CD4-positive, alpha-beta T cell treated with Interleukin-1 beta for 1 hour (primary cell): ENCODE measurements around the gene RAB17.

ENCODE experiments used
- DNase-seq, 2 donors: peaks; one replicate each; pipeline ENCODE4 v3.0.0-alpha.2; 2020 to 2022

RAB17 gene

GRCh38 chr2:237556773-237557632, 33.5 kb downstream of the RAB17 start:
- no peak for DNase-seq

DNA sequence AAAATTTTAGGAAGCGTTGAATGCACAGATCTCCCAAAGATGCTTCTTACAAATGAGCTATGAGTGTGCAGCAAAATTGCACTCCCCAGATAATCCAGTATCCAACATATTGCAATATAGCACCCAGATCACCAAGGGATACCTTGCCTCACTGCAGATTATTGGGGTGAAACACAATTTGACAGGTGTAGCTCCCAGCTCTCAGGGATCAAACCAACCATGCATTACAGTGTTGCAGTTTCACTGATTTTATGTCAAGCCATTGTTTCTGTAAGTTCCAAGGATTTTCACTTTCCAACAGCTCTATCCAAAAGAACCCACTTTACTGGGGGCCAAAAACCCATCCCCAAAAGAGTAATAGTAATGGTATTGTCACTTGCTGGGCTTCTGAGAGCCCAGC, 35.0 kb downstream of the RAB17 start:
- no peak for DNase-seq

DNA sequence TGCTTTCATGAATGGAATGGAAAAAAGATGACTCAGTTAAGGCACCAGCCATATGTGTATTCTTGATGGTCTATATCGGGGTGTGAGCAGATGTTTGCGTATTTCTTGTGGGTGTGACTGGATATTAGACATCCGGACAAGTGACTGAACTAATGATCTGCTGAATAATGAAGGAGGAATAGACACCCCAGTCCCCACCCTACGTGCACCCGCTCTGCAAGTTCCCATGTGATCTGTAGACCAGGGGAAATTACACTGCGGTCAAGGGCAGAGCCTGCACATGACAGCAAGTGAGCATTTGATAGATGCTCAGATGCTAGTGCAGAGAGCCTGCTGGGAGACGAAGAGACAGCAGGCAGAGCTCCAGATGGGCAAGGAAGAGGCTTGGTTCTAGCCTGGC, 36.6 kb downstream of the RAB17 start:
- DNase-seq, result no peak

- DNase-seq, result no peak
These were observed 37.6 kb downstream of the RAB17 start for GRCh38 chr2:237552908-237553307.

DNA sequence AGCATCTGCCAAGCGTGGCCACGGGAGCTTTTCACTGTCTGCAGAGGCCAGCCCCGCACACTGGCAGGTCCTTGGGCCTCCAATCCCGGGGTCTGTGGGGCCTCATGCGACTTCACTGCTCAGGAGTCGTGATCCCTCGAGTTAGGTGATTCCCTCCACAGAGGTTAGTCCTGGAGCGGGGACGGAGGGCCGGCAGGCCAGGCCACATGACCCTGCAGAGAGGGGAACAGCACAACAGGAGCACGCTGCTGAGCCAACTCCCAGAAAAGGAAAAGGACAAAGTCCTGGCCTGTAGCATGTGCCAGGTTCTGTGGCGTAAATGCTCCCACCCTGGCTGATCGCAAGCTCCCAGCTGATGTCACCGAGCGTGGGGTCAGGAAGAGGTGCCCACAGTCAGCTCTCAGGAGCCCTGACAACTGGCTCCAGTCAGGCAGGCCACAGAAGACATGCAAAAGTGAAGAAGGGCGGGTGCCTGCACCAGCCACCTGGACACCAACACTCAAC, 39.4 kb downstream of the RAB17 start:
- DNase-seq, result no peak

- no peak for DNase-seq
These were observed 40.7 kb downstream of the RAB17 start for GRCh38 chr2:237549643-237550415.

GRCh38 chr2:237549216-237549615, 41.3 kb downstream of the RAB17 start:
- no peak for DNase-seq

DNA sequence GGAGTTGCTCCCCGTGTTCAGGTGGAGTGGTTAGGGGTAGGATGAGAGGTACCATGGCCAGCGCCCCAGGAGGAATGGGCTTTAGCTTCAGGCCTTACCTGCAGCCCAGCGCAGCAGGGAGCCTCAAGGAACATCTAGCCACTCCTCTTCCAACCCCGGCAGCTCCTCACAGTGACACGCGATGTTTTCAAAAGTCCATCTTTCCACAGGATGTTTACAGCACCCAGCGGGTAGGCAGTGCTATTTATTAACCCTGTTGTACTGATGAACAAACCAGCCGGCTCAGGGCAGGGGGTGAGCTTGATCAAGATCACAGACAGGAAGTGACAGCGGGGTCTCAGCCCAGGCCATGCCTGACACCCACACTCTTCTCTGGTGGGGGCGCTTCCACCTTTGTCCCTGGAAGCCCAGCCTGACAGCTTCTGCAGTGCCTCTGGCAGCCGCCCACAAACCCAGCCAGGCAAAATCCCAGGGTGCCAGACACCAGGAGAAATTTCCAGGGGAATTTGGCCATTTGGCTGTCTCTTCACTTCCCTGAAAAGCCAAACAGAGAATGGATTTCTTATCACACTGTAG, 42.6 kb downstream of the RAB17 start:
- DNase-seq, result no peak

DNA sequence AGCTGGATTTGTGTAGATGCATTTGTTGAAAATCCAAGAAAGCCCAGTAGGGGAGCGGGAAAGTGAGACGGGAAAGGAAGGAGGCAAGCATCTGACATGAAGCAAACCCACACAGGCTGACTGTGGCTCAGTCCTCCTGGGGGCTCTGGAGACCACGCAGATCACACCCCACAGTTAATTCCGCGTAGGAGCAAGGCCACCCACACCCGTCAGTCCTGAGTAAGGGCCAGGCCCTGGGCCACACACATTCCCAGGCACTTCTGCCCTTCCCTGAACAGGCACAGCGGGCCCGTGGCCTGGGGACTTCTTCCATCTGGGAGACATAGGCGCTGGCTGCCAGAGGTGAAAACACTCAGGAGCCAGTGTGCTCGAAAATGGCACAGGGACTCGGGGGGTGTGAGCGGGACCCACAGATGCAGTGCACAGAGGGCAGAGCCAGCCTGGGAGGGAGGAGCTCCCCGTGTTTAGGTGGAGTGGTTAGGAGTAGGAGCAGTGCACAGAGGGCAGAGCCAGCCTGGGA, 43.6 kb downstream of the RAB17 start:
- no peak for DNase-seq

DNA sequence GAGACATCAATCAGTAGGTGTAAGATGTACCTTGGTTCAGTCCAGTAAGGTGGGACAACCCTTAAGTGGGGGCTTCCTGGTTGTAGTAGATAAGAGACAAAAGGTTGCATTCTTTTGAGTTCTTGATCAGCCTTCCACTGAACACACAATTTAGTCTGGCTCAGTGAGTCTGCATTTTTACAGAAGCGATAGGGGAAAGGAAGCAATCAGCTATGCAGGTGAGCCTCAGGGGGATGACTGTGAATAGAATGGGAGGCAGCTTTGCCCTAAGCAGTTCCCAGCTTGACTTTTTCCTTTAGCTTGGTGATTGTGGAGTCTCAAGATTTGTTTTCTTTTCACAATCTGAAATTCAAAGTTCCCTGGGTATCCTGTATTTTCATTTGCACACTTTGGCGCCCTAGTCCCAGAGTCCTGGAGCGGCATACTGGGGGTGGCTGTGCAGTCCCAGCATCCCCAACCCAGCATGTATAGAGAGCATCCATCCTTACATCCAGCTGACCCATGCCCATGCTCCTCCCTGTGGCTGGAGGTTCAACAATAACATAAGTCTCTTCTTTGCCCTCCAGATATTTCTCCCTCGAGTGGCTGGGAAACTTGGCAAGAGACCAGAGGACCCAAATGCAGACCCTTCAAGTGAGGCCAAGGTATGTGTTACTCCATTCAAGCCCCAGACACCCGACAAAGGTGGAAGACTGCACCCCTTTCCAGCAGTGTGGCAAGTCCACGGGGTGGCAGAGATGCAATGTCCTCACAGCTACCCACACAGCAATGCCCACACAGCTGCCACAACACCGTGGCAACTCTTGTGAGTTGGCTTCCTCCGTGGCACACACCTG, 44.3 kb downstream of the RAB17 start:
- DNase-seq, result no peak

- no peak for DNase-seq
These were observed 48.4 kb downstream of the RAB17 start for GRCh38 chr2:237542001-237542704.

GRCh38 chr2:237541243-237541642, 49.3 kb downstream of the RAB17 start:
- DNase-seq, result no peak

DNA sequence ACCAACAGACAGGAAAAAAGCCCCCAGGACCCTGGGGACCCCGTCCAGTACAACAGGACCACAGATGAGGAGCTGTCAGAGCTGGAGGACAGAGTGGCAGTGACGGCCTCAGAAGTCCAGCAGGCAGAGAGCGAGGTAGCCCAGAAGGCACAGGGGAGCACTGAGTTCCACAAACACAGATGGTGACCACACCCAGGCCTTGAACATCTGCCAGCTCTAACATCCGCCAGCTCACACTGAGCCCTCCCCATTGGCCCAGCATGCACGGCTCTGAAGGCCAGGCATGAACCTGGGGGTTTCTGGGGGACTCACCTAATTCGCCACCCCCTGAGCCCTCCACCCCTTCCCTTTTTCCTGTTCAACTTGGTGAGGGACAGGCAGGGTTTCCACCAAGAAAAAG, 49.7 kb downstream of the RAB17 start:
- DNase-seq, result no peak

DNA sequence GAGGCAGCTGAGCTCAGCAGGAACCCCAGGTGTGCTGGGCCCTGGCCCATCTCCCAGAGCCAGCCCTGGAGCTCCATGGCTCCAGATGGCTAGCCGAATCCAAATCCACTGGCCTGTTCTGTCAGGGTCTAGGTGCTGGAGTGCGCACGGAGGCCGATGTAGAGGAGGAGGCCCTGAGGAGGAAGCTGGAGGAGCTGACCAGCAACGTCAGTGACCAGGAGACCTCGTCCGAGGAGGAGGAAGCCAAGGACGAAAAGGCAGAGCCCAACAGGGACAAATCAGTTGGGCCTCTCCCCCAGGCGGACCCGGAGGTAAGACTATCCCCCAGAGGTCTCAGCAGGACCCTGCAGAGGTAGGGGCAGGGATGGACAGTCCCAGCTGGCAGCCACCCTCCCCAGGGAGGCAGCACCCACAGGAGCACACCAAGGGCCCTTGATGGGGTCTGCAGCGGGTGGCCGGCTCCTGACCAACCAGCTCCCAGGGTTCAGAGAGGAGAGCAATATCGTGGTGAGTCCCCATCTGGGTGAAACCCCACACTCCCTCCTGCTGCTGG, 50.2 kb downstream of the RAB17 start:
- DNase-seq, result no peak

GRCh38 chr2:237539681-237540080, 50.9 kb downstream of the RAB17 start:
- no peak for DNase-seq

- no peak for DNase-seq
These were observed 51.6 kb downstream of the RAB17 start for GRCh38 chr2:237538901-237539300.

- no peak for DNase-seq
These were observed 52.4 kb downstream of the RAB17 start for GRCh38 chr2:237538001-237538720.

DNA sequence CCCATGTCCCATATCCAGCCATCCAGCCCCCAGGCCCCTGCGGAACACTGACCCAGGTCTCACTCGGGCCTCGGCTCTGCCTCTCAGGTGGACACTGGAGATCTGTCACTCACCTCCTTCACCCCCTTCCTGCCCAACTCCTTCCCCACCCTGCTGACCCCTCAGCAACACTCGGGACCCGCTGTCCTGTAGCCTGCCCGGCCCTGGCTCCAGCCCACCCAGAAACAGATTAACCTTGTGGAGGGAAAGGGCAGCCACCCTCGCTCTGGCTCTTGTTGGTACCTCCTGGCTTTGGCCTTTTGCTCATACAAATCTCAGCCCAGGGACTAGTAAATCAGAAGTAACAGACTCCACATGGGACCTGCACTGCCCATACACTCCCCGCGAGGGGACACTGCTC, 53.9 kb downstream of the RAB17 start:
- no peak for DNase-seq

- DNase-seq, result no peak
These were observed 54.5 kb downstream of the RAB17 start for GRCh38 chr2:237536083-237536415.

- no peak for DNase-seq
These were observed 55.0 kb downstream of the RAB17 start for GRCh38 chr2:237535385-237536082.
